ENCODE measurements around the gene KRTAP4-5.
"Not testable (repeated sequence)": the region's sequence is repeated elsewhere in the genome, so short reads cannot be mapped to it uniquely, and the experiment has no call there.

Gene KRTAP4-5

GRCh38 chr17:41107941-41108450 is 41.6 kb downstream of the KRTAP4-5 start:
- no peak overlapping the region for H3K4me3 ChIP-seq (replicated peaks in 1 of 2; ENCODE audit: low read depth in 2 of 2, low read length in 2 of 2)
- TF ChIP-seq CTCF (IDR thresholded peaks at IDR 0.05; ENCODE audit: low read depth, low read length): no peak
- no peak for DNase-seq (ENCODE audit: low read depth in 2 of 2)

DNA sequence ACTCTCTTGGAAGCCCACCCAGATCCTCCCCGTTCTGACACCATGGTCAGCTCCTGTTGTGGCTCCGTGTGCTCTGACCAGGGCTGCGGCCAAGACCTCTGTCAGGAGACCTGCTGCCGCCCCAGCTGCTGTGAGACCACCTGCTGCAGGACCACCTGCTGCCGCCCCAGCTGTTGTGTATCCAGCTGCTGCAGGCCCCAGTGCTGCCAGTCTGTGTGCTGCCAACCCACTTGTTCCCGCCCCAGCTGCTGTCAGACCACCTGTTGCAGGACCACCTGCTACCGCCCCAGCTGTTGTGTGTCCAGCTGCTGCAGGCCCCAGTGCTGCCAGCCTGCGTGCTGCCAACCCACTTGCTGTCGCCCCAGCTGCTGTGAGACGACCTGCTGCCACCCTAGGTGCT is 44.3 kb downstream of the KRTAP4-5 start, which contains the start of gene KRTAP4-9:
KRTAP4-9 (plus strand) TSS at position 43 of the 400 bp plus-strand sequence; CDS start at position 43, 0 bp downstream.
- not testable (repeated sequence) for DNase-seq (ENCODE audit: low read depth in 2 of 2); H3K4me3 ChIP-seq (replicated peaks in 1 of 2; ENCODE audit: low read depth in 2 of 2, low read length in 2 of 2)

DNA sequence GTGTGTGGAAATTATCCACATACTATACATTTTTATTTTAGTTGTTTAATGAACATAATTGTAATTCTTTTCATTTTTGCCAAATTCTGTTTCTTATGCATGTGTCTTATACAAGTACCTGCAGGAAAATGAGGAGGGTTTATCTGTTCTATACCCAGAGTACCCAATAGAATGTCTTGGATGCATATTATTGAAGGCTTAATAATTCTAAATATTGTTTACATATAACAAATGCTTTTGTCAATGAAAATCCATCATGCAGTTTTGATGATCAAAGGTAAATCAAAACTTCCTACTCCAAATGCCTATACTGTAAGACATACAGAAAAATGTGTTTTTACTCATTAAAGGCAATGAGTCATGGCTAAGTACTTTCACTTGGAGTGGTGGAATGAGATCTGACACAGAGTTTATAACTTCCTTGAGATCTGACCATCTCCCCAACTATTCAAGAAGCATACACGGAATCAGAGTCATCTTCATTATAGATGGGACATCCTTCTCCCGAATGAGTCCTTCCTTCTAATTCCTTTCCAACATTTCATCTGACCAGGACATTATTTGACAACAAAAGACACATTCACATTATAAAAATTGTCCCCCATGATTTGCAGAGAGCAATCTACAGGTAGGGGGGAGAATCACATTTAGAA is 45.1 kb downstream of the KRTAP4-5 start:
- not testable (repeated sequence) for H3K4me3 ChIP-seq (replicated peaks in 1 of 2; ENCODE audit: low read depth in 2 of 2, low read length in 2 of 2)
- peak in 1 of 2 donors; percentile 50 for DNase-seq (ENCODE audit: low read depth in 2 of 2)

DNA sequence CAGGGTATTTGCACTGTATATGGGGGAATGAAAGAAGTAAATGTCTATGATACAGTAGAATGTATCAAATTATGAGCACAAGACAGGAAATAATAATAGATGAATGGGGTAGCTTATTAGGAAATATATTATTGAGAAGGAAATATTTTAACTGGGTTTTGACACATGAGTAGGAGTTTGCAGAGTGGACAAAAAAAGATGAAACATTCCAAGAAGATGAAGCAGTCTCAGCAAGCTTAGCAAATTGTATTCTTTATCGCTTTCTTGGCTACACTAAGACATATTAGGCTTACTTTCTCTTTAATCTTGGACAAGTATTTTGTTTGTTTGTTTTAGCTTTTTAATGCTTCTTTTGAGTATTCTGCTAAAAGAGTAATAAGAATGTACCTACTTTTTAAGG is 45.7 kb downstream of the KRTAP4-5 start:
- peak in 1 of 2 donors; percentile 10 for DNase-seq (ENCODE audit: low read depth in 2 of 2)
- no peak overlapping the region for H3K4me3 ChIP-seq (replicated peaks in 1 of 2; ENCODE audit: low read depth in 2 of 2, low read length in 2 of 2)
- TF ChIP-seq CTCF (IDR thresholded peaks at IDR 0.05; ENCODE audit: low read depth, low read length): no peak

- no peak within 1 kb of the TSS for H3K4me3 ChIP-seq (replicated peaks in 1 of 2; ENCODE audit: low read depth in 2 of 2, low read length in 2 of 2)
- TF ChIP-seq CTCF (IDR thresholded peaks at IDR 0.05; ENCODE audit: low read depth, low read length): no peak
- no peak for DNase-seq (ENCODE audit: low read depth in 2 of 2)
Observed at GRCh38 chr17:41101586-41102259, 47.9 kb downstream of the KRTAP4-5 start, which contains the start of gene KRTAP4-16. Gene KRTAP4-16, minus strand, starts transcription at chr17:41102209. Its CDS starts 0 bp downstream, at chr17:41102209.

GRCh38 chr17:41099682-41100480 is 49.7 kb downstream of the KRTAP4-5 start:
- H3K4me3 ChIP-seq (replicated peaks in 1 of 2; ENCODE audit: low read depth in 2 of 2, low read length in 2 of 2): not testable (repeated sequence)
- peak; percentile 1 to 46 for DNase-seq (ENCODE audit: low read depth in 2 of 2)
